Large intestine (tissue), 3 donors: ENCODE results near the gene ZNF613. TPM values are rescaled to one million over a fixed set of nuclear protein-coding genes. Genes with fewer than 3 reads are reported as not detected.

Experiments
- DNase-seq, 2 donors: peaks; one replicate each; pipeline versions ENCODE4 v3.0.0 to v3.0.0-alpha.2; 2013
- H3K27ac ChIP-seq: one replicate; pipeline ENCODE4 v1.5.1; 2013; ENCODE audit warnings: low read length
- H3K27me3 ChIP-seq: 2 replicates; pipeline ENCODE4 v1.6.1; 2013; ENCODE audit warnings: low read length; ENCODE audit not compliant: control insufficient read depth, insufficient read depth
- H3K36me3 ChIP-seq: 2 replicates; pipeline ENCODE4 v1.6.1; 2013; ENCODE audit warnings: low read length; ENCODE audit not compliant: control insufficient read depth, insufficient read depth
- H3K4me1 ChIP-seq: one replicate; pipeline ENCODE4 v1.6.1; 2013; ENCODE audit warnings: low read length; ENCODE audit not compliant: control insufficient read depth, insufficient read depth
- H3K4me3 ChIP-seq: one replicate; pipeline ENCODE4 v1.5.1; 2013; ENCODE audit warnings: low read length
- H3K9me3 ChIP-seq: one replicate; pipeline ENCODE4 v1.6.1; 2013; ENCODE audit warnings: mild to moderate bottlenecking, low read depth, low read length, moderate library complexity; ENCODE audit not compliant: control insufficient read depth
- WGBS: methylation state at CpG from one replicate; pipeline ENCODE4 v1.1.5; 2013; ENCODE audit warnings: low lambda C conversion rate; ENCODE audit not compliant: insufficient coverage; 5-methylcytosine and 5-hydroxymethylcytosine counted together
- polyA plus RNA-seq: library from polyadenylated mRNA; unstranded; fragments of 120-200 nt; gene quantifications from one replicate; pipeline ENCODE4 v1.2.1, GENCODE V29; 2013

Gene ZNF613
- polyA plus RNA-seq, 1 donor: 5.6 TPM

GRCh38 chr19:51994048-51994644 lies 66.9 kb downstream of the ZNF613 start:
- no peak overlapping the region for H3K27ac ChIP-seq
- H3K36me3 ChIP-seq: peaks cover 36% of the 10 kb centered on the region
- no peaks in the 10 kb centered on the region for H3K27me3 ChIP-seq
- H3K4me1 ChIP-seq: no peaks in the 10 kb centered on the region
- peaks cover 59% of the 10 kb centered on the region for H3K9me3 ChIP-seq
- H3K4me3 ChIP-seq: no peak overlapping the region
- DNase-seq: no peak
- no CpG with 5 or more reads among the region's 2 CpGs for WGBS

Other genes starting within 250 kb of the ZNF613 start
- 10.9 TPM for gene SPACA6, start 234.1 kb upstream of the ZNF613 start, polyA plus RNA-seq
- gene HAS1, start 203.5 kb upstream of the ZNF613 start, polyA plus RNA-seq: 2.3 TPM
- gene FPR1, start 175.6 kb upstream of the ZNF613 start, polyA plus RNA-seq: 0.66 TPM
- gene FPR2, start 166.3 kb upstream of the ZNF613 start, polyA plus RNA-seq: 0.16 TPM
- gene FPR3, start 132.3 kb upstream of the ZNF613 start, polyA plus RNA-seq: 4.9 TPM
- 24.8 TPM for gene ZNF577, start 39.5 kb upstream of the ZNF613 start, polyA plus RNA-seq
- gene ZNF649, start 22.5 kb upstream of the ZNF613 start, polyA plus RNA-seq: 14.9 TPM
- gene ZNF350, start 59.4 kb downstream of the ZNF613 start, polyA plus RNA-seq: 12.2 TPM
- gene ZNF615, start 80.7 kb downstream of the ZNF613 start, polyA plus RNA-seq: 9.2 TPM
- 8.1 TPM for gene ZNF614, start 100.9 kb downstream of the ZNF613 start, polyA plus RNA-seq
- gene ZNF432, start 121.4 kb downstream of the ZNF613 start, polyA plus RNA-seq: 13.9 TPM
- 24.0 TPM for gene ZNF841, start 168.3 kb downstream of the ZNF613 start, polyA plus RNA-seq
- 9.6 TPM for gene ZNF616, start 212.5 kb downstream of the ZNF613 start, polyA plus RNA-seq
- gene ZNF836, start 244.1 kb downstream of the ZNF613 start, polyA plus RNA-seq: 11.6 TPM